ENCODE measurements around the gene ABL2.

GRCh38 chr1:179146476-179146875 lies 83.0 kb downstream of the ABL2 start:
- TF ChIP-seq YY1 (IDR thresholded peaks at IDR 0.05; ENCODE audit: insufficient read depth, insufficient read length), result no peak
- TF ChIP-seq ZNF274 (IDR thresholded peaks at IDR 0.05; ENCODE audit: low read depth, low read length), result no peak
- no peak for TF ChIP-seq SUZ12 (IDR thresholded peaks at IDR 0.05; ENCODE audit: extremely low read depth, insufficient read depth, insufficient read length)
